Measurements from ENCODE around the gene PACRG. TPM values are rescaled to one million over a fixed set of nuclear protein-coding genes. Genes with fewer than 3 reads are reported as not detected.

The PACRG gene
- total RNA-seq, 1 donor from 2014 or later, result 11.5 TPM

GRCh38 chr6:163179721-163180120 lies 451.9 kb downstream of the PACRG start:
- no peak for DNase-seq

- DNase-seq, result peak; percentile 60
Observed at GRCh38 chr6:163180874-163181541, 453.2 kb downstream of the PACRG start.

GRCh38 chr6:163181666-163182180 lies 453.9 kb downstream of the PACRG start:
- DNase-seq, result no peak

GRCh38 chr6:163182696-163183095 lies 454.9 kb downstream of the PACRG start:
- DNase-seq, result no peak

GRCh38 chr6:163183806-163184205 lies 456.0 kb downstream of the PACRG start:
- no peak for DNase-seq

GRCh38 chr6:163185744-163186143 lies 458.0 kb downstream of the PACRG start:
- DNase-seq, result no peak

GRCh38 chr6:163186527-163186926 lies 458.8 kb downstream of the PACRG start:
- DNase-seq, result no peak

GRCh38 chr6:163187201-163187600 lies 459.4 kb downstream of the PACRG start:
- DNase-seq, result no peak

GRCh38 chr6:163187606-163188005 lies 459.8 kb downstream of the PACRG start:
- no peak for DNase-seq

- no peak for DNase-seq
Observed at GRCh38 chr6:163188746-163189145, 461.0 kb downstream of the PACRG start.

- DNase-seq, result no peak
Observed at GRCh38 chr6:163189609-163190008, 461.8 kb downstream of the PACRG start.

- no peak for DNase-seq
Observed at GRCh38 chr6:163190786-163191185, 463.0 kb downstream of the PACRG start.

- DNase-seq, result peak; percentile 78
Observed at GRCh38 chr6:163191704-163192537, 464.1 kb downstream of the PACRG start.

GRCh38 chr6:163192591-163192990 lies 464.8 kb downstream of the PACRG start:
- DNase-seq, result peak; percentile 71

- DNase-seq, result no peak
Observed at GRCh38 chr6:163193326-163193725, 465.6 kb downstream of the PACRG start.

- DNase-seq, result no peak
Observed at GRCh38 chr6:163195721-163196691, 468.2 kb downstream of the PACRG start.

- DNase-seq, result no peak
Observed at GRCh38 chr6:163197839-163198238, 470.1 kb downstream of the PACRG start.

- DNase-seq, result no peak
Observed at GRCh38 chr6:163198396-163198795, 470.6 kb downstream of the PACRG start.

GRCh38 chr6:163199371-163199770 lies 471.6 kb downstream of the PACRG start:
- no peak for DNase-seq

- DNase-seq, result peak; percentile 20
Observed at GRCh38 chr6:163200289-163200688, 472.5 kb downstream of the PACRG start.

- no peak for DNase-seq
Observed at GRCh38 chr6:163200694-163201093, 472.9 kb downstream of the PACRG start.

GRCh38 chr6:163201855-163202254 lies 474.1 kb downstream of the PACRG start:
- DNase-seq, result no peak

Measured in tongue (tissue), 2 donors.